Urothelium cell line (cell line): ENCODE results near the gene SCNN1A.
A peak's percentile ranks its signal among the peaks of the same experiment; 100 is the strongest.

ENCODE experiments used
- DNase-seq: peaks from one replicate; pipeline ENCODE4 v3.0.0; 2011; ENCODE audit warnings: low spot score, mixed read lengths
- FAIRE-seq: peaks from 2 replicates; lab custom pipeline; 2011; peaks lifted over from hg19 to GRCh38; lab: Jason Lieb, UNC

SCNN1A gene

DNA sequence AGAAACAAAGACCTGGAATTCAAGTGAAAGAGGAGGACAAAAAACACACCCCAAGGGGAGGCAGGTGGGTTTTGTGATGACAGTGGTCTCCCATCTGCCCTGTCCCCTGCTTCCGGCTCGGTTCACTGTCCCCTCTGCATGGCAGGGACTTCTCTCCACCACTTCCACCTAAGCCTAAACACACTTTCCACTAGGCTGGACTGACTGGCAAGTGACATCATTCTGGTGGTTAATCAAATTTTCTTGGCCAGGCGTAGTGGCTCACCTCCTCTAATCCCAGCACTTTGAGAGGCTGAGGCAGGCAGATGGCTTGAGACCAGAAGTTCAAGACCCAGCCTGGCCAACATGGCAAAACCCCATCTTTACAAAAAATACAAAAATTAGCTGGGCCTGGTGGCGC lies 53.0 kb downstream of the SCNN1A start:
- DNase-seq (no peak), FAIRE-seq (peak; percentile 48)

DNA sequence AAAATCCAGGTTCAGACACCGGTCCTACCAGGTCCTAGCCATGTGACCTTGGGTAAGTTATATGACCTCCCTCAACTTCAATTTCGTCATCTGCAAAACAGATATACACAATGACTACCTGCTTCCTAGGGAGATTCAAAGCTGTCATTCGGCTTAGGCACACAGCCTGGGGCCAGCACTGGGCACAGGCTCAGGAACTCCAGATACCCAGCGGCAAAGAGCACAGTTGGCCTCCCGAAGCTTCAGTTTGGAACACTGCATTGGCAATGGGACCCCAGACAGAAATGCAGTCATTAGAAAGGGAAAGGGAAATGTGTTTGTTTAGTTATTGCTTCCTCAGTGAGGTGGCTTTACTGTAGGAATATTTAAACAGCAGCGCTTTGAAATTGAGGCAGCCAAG lies 53.5 kb downstream of the SCNN1A start:
- DNase-seq (no peak), FAIRE-seq (no peak)

DNA sequence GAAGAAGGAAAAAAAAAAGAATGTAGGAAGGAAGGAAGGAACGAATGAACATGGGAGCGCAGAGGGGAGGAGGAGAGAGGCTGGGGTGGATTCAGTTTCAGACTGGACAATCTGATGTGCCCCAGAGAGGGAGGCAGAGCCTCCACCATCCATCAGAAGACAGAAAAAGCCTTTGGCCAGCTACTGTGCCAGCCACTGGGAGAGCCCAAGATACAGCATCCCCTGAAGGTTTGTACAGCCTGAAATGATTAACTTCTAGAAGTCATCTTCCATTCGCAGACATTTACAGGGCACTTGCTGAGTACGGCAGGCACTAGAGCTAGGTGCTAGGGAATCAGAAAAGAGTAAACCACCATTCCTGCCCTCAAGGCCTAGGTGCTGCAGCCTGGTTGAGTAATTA lies 55.9 kb downstream of the SCNN1A start:
- FAIRE-seq (no peak), DNase-seq (no peak)

DNA sequence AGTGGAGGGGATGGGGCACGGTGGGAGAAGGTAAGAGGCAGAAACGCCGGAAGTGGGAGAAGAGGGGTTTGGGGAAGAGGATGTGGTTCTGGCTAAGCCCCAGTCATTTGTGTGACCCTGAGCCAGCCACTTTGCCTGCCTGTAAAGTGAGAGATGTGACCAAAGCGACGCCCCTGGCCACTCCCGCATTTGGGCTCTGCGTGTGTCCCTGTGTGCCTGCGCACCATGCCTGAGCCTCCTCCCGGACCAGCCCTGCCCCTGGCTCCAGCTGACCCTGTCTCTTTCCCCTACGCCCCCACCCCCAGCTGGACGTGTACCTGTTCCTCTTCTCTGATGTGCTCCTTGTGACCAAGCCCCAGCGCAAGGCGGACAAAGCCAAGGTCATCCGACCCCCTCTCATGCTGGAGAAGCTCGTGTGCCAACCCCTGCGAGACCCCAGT lies 56.9 kb downstream of the SCNN1A start:
- no peak for DNase-seq
- no peak for FAIRE-seq

DNA sequence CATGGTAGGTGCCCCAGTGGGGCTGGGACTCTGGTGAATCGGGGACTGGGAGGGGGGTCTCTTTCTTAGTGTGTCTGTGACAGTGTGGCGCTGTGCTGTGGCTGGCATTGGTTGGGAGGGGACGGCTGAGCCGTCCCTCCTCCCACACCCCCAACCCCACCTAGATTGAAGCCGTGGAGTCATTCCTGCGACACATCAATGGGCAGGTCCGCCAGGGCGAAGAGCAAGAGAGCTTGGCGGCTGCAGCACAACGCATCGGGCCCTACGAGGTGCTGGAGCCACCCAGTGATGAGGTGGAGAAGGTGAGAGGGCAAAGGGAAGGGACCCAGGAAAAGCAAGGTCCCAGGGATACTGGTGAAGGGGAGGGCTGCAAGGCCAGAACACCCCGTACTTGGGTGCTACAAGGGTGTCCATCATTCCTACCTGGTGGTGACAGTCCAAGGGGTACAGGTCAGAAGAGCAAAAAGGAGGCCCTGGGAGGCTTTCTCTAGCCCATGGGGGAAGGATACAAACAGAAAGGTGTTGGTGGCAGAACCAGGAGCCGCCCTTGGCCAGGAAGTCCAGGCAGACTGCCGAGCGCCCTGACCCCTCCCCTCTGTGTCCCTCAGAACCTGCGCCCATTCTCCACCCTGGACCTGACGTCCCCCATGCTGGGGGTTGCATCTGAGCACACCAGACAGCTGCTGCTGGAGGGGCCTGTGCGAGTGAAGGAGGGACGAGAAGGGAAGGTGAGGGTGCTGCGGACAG lies 57.5 kb downstream of the SCNN1A start:
- DNase-seq (no peak), FAIRE-seq (no peak)

DNA sequence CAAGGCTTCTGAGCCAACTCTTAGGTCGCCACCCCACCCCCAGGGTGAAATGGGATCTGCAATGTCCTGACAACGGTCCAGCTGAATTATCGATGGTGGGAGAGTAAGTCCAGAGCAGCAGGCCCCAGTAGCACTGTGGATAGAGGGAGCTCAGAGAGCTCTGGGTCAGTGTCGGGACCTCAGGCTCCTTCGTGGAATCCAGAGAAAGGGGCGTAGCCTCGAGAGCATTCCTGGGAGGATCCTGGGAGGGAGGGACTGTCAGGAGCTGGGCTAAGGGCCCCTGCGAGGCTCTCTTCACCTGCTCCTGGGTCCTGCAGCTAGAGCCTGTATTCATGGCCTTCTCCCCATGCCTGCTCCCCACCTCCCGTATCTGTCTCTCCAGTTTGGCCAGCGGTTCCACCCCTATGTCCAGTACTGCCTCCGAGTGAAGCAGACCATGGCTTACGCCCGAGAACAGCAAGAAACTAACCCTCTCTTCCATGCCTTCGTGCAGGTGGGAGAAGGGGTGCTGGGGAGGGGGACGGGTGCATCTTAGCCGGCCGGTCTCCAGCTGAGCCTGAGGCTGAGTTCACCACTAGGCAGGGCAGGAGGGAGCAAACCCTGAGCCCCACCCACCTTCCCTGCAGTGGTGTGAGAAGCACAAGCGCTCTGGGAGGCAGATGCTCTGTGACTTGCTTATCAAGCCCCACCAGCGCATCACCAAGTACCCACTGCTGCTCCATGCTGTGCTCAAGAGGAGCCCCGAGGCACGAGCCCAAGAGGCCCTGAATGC lies 58.3 kb downstream of the SCNN1A start:
- peak; percentile 83 for FAIRE-seq
- DNase-seq, result no peak

DNA sequence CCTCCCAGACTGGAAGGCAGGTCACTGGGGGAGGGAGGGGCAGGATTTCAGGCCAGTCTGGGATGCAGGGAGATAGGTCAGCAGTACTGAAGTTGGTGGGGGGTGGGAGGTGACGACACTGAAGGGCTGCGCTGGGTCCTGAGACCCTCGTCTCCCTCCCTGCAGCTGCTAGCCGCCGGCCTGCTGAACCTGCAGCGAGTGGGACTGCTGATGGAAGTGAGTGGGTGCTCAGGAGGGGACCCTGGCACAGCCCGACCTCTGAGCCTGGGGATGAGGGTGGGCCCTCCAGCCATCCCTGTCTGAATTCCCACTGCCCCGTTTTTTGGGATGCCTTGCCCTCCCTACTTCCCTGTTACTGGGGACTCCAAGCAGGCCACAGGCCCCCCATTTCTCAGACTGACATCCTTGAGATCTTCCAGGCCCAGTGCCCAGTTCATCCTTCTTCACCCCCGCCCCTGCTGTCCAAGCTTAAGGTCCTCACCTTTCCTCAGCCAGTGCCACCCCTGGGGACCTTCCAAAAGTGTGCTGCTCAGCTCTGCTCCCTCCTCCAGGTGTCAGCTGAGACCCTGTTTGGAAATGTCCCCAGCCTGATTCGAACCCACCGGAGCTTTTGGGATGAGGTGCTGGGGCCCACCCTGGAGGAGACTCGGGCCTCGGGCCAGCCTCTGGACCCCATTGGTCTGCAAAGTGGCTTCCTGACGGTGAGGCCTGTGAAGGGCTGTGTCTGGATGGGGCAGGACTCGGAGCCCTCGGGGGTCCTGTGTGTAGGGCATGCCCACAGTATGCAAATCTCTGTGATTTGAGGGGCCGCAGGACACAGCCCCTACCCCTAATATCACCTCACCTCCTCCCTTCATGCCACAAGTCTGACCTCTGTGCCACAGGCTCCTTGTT lies 59.4 kb downstream of the SCNN1A start:
- DNase-seq, result no peak

DNA sequence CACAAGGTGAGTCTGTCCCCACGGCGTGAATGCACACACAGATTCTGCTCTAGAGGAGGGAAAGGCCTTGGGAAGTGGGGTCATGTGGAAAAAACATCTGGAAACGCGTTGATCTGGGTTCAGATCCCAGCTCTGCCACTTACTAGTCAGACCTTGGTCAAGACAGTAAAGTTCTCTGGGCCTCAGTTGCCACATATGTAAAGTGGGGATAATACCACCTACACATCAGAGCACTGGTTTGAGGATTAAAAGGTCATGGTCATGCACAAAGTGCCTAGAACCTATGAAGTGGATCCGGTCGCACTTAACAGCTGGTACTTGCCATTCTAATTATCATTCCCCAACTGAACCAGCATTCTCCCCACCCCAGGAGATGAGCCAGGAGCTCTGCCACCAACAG lies 60.2 kb downstream of the SCNN1A start:
- FAIRE-seq, result no peak
- no peak for DNase-seq

More for the DNA sequence above, 59.4 kb downstream of the SCNN1A start:
- no peak for FAIRE-seq

DNA sequence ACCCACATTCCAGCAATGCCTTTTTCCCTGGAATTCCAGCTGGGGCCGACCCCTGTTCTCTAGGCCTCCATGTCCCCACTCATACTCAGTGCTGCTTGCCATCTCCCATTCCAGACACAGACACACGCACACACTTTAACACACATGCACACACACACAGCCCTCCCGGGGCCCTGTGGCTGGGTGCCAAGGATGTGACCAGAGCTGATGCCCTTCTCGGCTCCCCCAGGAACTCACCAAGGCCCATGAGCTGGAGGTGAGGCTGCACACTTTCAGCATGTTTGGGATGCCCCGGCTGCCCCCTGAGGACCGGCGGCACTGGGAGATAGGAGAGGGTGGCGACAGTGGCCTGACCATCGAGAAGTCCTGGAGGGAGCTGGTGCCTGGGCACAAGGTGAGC lies 60.6 kb downstream of the SCNN1A start:
- FAIRE-seq (peak; percentile 53), DNase-seq (no peak)

DNA sequence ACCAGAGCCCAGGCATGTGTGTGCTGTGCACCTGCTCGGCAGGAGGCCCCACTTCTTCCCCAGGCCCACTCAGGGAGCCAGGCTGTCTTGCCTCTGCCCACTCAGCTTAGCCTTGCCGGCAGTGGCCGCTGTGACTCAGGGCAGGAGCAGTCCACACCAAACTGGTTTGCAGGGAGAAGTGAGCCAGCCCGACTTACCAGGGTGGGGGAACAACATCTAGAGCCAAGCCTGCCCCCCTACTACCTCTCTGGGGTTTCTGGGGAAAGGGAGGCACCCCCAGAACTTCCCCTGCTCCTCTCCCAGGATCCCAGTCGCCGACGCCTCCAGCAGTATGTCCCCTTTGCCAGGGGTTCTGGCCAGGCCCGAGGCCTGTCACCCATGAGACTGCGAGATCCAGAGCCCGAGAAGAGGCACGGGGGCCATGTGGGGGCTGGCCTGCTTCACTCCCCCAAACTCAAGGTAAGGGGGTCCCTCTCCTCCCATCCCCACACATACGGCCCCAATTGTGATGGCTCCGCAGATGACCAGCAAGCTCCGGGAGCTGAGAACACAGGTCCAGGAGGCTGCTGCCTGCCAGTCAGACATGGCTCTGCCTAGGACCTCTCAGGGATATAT lies 61.9 kb downstream of the SCNN1A start:
- FAIRE-seq (no peak), DNase-seq (no peak)

DNA sequence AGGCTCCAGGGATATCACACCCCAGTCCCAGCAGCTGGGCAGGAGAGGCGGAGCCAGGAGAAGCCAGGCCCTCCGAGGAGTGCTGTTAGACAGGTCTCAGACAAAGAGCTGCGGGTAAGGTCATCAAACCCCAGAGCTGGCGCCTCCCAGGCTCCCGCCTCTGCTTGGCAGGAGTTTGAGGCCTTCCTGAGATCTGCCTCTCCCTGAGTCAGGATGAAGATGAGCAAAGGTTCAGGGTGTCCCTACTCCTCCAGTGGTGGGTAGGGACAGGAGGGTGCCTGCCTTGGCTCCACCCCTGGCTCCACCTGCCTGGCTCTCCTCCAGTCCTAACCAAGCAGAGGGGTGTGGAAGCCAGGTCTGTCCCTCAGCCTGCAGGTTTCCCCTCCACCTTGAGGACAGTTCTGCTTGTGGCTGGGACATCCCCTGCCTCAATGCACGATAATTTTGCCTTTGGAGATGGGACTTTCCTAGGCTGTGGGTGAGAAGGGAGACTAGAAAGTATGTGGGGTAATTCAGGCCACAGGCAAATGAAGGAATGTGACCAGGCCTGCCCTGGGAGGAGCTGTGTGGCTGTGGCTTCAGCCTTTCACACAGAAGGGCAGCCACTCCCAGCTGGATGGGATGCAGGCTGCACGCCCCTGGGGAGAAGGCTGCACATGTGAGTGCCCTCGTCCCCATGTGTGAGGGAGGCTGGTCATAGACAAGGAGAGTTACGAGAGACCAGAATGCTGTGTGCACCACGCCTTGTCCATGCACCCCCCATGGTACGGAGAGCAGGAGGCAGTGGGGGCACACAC lies 62.6 kb downstream of the SCNN1A start:
- FAIRE-seq (peak; percentile 81), DNase-seq (no peak)

DNA sequence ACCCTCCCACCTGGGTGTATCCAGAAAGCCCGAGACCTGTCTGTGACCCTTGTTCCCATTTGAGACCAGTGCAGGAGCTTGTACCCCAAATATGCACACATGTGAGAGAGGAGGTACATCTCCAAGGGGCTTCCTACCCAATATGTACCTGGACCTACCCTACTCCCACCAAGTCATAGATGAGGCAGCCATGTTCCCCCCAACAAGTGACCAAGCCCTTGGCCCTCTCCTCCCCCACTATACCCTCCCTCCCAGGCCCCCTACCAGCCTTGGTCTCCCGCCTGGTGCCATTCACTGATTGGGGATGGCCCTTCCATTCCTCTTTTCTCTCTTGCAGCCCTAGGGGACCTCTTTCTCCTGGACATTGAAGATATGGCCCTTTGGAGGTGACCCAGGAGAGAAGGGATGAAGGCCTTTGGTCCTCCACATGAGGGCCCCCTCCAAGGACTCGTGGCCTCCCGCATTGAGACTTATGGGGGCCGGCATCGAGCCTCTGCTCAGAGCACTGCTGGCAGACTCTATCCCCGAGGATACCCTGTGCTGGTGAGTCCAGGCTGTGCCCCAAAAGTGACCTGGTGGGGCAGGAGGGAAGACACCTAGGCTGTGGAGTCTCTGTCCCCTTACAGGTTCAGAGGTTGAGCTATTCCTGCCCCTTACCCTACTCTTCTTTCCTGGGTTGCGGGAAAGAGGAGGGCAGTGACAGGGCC lies 63.4 kb downstream of the SCNN1A start:
- DNase-seq (no peak), FAIRE-seq (no peak)

DNA sequence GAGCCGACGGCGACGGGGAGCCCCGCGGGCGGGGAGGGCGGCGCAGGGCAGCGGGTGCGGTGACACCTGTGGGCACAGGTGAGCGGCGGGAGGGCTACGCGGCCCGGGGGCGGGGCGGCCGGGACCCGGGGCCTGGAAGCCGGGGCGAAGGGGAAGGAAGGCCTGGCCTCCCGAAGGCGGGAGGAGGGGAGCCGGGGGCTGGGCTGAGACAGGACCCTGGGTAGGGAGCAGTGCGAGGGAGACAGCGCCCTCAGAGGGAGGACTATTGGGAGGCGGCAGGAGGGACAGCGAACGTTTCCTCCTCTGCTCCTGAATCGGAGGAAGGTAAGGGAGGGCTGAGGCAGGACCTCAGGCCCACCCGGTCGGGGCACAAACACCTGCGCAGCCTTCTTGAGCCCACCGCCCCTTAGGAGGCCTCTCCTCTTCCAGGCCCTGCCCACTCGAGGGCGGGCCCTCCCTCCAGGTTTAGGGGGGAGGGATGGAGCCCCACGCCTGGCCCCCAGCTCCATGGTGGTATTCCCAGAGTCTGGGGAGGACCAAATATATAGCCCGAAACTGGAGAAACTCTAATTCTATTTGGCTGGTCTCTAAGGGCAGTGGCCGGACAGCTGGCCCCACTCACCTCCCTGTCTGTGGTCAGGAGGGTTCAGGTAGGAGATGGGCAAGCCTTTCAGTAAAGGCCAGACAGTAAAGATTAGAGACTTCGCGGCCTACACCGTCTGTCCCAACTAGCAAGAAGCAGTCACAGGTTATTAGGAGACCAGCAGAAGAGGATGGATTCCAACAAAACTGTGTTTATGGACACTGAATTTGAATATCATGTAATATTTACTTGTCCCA lies 64.4 kb downstream of the SCNN1A start:
- DNase-seq, result no peak

DNA sequence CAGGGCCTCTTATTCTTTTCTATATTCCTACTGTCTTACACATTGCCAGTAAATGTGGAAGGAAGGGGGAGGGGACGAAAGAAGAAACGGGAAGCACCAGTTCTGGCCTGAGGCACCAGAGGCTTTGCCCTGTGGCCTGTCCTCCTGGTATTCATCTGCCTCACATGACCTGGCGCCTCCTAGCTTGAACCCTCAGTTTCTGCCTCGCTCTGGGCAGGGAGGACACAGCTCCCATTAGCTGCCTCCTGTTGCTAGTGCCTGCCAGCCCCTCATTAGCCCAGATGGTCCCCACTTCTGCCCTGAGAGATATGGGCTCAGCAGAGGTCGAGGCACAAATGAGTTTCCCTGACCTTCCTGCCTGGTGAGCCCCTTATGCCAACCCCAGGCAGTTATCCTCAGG lies 67.8 kb downstream of the SCNN1A start:
- no peak for FAIRE-seq
- DNase-seq, result no peak

More for the DNA sequence above, 64.4 kb downstream of the SCNN1A start:
- FAIRE-seq, result no peak

DNA sequence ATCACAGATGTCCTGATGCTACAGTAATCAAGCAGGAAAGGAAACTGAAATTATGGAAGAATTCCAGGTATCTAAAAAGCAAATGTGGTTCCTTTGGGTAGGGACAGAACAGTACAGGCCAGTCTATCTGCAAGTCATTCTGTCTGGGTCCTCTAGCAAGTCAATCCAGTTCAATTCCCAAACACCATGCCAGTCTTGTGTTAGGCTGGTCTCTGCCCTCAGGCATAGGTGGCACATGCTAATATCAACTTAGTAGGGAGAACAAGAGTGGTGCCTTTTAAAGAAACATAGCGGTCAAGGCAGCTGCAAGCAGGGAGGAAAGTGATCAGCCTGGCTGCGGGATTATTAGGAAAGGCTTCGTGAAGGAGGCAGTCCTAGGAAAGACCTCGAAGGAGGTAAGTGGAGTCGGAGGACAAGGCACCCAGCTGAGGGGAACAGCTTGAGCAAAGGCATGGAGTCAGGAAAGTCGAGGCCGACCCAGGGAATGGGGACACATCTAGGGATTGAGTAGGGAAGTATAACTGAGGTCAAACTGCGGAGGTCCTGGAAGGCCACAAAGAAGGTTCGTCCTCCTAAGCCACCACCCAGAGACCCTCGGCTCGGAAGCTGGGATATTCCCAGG lies 68.7 kb downstream of the SCNN1A start:
- FAIRE-seq (peak; percentile 42), DNase-seq (no peak)

DNA sequence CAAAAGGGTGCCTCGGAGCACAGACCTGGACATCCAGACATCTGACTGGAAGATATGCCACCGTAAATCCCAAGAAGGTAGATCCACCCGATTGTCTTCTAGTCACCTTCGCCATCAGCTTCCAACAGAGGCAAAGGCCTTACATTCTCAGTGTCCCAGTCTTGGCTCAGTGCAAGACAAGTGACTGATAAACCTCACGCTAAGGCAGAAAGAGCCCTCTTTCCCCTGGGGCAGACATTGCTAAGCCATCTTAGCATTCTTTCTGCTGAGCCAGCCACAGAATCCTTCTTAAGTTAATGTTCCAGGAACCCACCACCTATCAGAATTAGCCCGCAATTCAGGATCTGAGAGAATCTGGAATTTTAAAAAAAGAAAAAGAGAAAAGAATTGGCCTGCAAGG lies 69.2 kb downstream of the SCNN1A start:
- FAIRE-seq (no peak), DNase-seq (no peak)

DNA sequence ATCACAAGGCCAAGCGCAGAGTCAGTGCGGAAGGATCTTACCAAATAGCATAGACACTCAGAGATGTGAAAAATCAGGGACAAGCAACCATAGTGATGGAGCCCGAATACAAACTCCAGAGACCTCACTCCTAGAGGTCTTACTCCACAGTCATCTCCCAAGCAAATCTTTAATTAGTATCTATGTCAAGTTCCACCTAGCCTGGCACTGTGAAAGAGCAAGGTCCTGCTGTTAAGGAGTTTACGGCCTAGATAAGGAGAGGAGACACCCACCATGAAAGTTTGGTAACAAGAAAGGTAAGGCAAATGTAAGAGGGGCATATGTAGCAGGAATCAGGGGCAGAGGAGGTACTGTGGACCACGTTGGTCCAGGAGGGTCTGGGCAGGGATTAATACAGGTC lies 72.3 kb downstream of the SCNN1A start:
- DNase-seq (no peak), FAIRE-seq (peak; percentile 61)

DNA sequence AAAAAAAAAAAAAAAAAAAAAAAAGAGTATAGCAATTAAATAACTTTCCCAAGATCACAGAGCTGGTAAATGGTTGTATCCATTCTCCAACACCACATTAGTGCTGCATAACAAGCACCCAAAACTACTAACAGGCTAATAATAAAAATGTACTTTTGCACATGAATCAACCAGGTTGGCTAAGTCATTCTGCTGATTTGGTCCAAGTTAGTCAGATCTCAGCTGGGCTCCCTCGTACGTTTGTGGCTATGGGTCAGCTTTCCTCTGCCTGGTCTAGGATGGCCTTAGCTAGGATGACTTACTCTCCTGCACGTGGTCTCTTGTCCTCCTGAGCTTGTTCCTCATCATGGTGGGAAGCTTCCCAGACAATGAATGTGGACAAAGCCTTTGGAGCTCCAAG lies 72.7 kb downstream of the SCNN1A start:
- FAIRE-seq (peak; percentile 48), DNase-seq (no peak)
